BLaER1 treated with 17β-estradiol and CSF1 and Interleukin-3, amounts not matched to agents 10 nM and 100 nM (cell line): ENCODE results near the gene TGFB3.
"Not testable (repeated sequence)": the region's sequence is repeated elsewhere in the genome, so short reads cannot be mapped to it uniquely, and the experiment has no call there.

Source experiments
- H3K27ac ChIP-seq, 11 experiments: shearing (Covaris generic); formaldehyde crosslinking; 2 replicates each; pipeline ENCODE4 v1.8.1; 2022
- H3K27me3 ChIP-seq, 11 experiments: shearing (Covaris generic); formaldehyde crosslinking; 2 replicates each; pipeline ENCODE4 v1.8.1; 2022
- H3K36me3 ChIP-seq, 11 experiments: shearing (Covaris generic); formaldehyde crosslinking; 2 replicates each; pipeline ENCODE4 v1.8.1; 2022
- H3K4me1 ChIP-seq, 10 experiments: shearing (Covaris generic); formaldehyde crosslinking; 2 replicates each; pipeline ENCODE4 v1.8.1; 2022
- H3K4me2 ChIP-seq, 11 experiments: shearing (Covaris generic); formaldehyde crosslinking; 2 replicates each; pipeline ENCODE4 v1.8.1; 2022
- H3K4me3 ChIP-seq, 10 experiments: shearing (Covaris generic); formaldehyde crosslinking; 2 replicates each; pipeline ENCODE4 v1.8.1; 2022
- H3K9ac ChIP-seq, 11 experiments: shearing (Covaris generic); formaldehyde crosslinking; 2 replicates each; pipeline ENCODE4 v1.8.1; 2022
- H3K9me3 ChIP-seq, 11 experiments: shearing (Covaris generic); formaldehyde crosslinking; replicated peaks in 1 of 11; 2 replicates each; pipeline ENCODE4 v1.8.1; 2022
- H4K20me1 ChIP-seq, 11 experiments: shearing (Covaris generic); formaldehyde crosslinking; 2 replicates each; pipeline ENCODE4 v1.8.1; 2022
- Cebpa-rat ChIP-seq, 11 experiments: shearing (Covaris generic); IDR thresholded peaks; 2 replicates each; pipeline ENCODE4 v1.8.1; 2022

Gene TGFB3

DNA sequence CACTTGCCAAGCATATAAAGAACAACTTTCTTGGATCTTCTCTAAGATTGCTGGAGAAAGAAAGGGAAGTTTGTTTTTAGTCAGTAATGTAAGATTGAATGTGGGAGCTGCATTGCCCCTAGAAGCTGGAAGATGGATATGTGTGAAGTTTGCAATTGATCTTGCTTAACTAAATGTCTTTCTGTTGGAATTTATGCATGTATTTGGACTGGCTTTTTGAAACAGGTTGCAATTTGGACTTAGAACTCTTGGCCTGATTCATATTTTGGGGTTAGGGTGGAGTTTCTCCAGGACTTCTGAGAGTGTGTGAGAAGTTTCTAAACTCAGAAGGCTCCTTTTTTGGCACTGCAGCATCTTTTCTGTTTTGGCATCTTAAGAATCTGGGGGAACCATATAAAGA, 30.1 kb upstream of the TGFB3 start:
- Histone ChIP-seq H4K20me1 (no peaks in the 10 kb centered on the region), H3K27ac (no peak overlapping the region), H3K9ac (no peak overlapping the region), H3K27me3 (no peaks in the 10 kb centered on the region), H3K4me1 (peaks cover 0 to 9% (median 0%) of the 10 kb centered on the region in 10 experiments; a peak in 4 of 20 replicates), H3K4me2 (no peak overlapping the region), H3K9me3 (no peaks in the 10 kb centered on the region; a peak in 1 of 22 replicates), H3K36me3 (peaks cover 0 to 84% (median 9%) of the 10 kb centered on the region in 11 experiments; a peak in 10 of 22 replicates), H3K4me3 (no peak overlapping the region)
- no peak for TF ChIP-seq Cebpa-rat (IDR thresholded peaks at IDR 0.05)

DNA sequence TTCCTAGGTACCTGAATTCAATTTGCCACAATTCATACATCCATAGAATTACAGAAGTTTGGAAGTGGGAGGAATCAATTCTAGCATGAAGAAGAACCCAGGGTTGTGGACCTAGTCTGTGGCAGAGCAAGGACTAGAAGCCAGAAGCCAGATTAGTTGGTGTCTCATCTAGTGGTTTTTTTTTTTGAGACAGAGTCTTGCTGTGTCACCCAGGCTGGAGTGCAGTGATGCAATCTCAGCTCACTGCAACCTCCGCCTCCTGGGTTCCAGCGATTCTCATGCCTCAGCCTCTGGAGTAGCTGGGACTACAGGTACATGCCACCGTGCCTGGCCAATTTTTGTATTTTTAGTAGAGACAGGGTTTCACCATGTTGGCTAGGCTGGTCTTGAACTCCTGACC, 27.8 kb upstream of the TGFB3 start:
- H4K20me1 ChIP-seq, H3K9ac ChIP-seq, H3K4me3 ChIP-seq, H3K27me3 ChIP-seq, H3K4me1 ChIP-seq, H3K27ac ChIP-seq, H3K4me2 ChIP-seq: not testable (repeated sequence)
- H3K9me3 ChIP-seq = peaks cover 10 to 17% (median 15%) of the 10 kb centered on the region in 11 experiments
- H3K36me3 ChIP-seq = peaks cover 13 to 95% (median 24%) of the 10 kb centered on the region in 11 experiments; a peak in 18 of 22 replicates

DNA sequence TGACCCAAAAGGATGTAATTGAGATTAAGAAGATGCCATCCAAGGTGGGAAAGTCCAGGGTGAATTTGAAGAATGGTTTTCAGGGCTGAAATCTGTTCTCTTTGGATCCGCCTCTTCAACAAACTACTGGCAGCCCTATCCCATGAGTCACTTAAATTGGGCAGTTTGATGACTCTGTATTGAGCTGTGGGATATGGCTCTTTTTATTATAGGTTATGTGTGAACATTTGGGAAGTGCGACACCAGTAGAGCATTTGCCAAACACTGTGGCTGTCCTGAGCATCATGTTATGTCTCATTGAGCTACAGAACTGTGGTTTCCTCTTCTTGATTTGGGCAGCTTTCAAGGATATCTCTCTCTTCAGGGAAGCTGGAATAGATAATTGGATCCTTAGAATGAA, 26.1 kb upstream of the TGFB3 start:
- H3K27ac ChIP-seq = no peak overlapping the region
- no peaks in the 10 kb centered on the region for H3K4me1 ChIP-seq
- H3K27me3 ChIP-seq = no peaks in the 10 kb centered on the region
- H3K4me2 ChIP-seq = no peak overlapping the region
- no peaks in the 10 kb centered on the region for H4K20me1 ChIP-seq
- H3K4me3 ChIP-seq = no peak overlapping the region
- TF ChIP-seq Cebpa-rat (IDR thresholded peaks at IDR 0.05) = no peak
- H3K9ac ChIP-seq = no peak overlapping the region
- H3K36me3 ChIP-seq = peaks cover 15 to 93% (median 22%) of the 10 kb centered on the region in 11 experiments; a peak in 18 of 22 replicates
- peaks cover 17 to 28% (median 24%) of the 10 kb centered on the region in 11 experiments for H3K9me3 ChIP-seq

DNA sequence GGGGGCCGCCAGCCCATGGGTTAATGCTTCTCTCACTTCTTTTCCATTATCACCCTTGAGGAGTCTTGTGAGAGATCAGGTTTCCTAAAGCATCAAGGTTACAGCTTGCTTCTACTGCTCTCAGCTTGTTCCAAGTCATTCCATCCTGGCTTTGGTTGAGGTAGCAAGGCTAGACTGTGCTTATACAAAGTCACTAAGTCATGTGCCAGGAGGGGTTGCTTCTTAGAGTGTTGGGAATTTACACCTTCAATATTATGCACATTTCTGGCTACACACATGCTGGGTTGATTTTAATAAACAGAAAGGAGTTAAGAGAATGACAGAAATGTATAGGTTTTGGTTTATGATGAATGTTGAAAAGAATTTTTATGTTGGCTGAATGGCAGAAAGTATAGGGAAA, 25.6 kb upstream of the TGFB3 start:
- H3K9ac ChIP-seq = no peak overlapping the region
- H3K27ac ChIP-seq = no peak overlapping the region
- no peak overlapping the region for H3K4me3 ChIP-seq
- no peaks in the 10 kb centered on the region for H4K20me1 ChIP-seq
- H3K4me1 ChIP-seq = no peaks in the 10 kb centered on the region
- no peak for TF ChIP-seq Cebpa-rat (IDR thresholded peaks at IDR 0.05)
- H3K27me3 ChIP-seq = no peaks in the 10 kb centered on the region
- H3K4me2 ChIP-seq = no peak overlapping the region
- H3K9me3 ChIP-seq = peaks cover 17 to 28% (median 24%) of the 10 kb centered on the region in 11 experiments
- peaks cover 17 to 92% (median 22%) of the 10 kb centered on the region in 11 experiments; a peak in 18 of 22 replicates for H3K36me3 ChIP-seq

DNA sequence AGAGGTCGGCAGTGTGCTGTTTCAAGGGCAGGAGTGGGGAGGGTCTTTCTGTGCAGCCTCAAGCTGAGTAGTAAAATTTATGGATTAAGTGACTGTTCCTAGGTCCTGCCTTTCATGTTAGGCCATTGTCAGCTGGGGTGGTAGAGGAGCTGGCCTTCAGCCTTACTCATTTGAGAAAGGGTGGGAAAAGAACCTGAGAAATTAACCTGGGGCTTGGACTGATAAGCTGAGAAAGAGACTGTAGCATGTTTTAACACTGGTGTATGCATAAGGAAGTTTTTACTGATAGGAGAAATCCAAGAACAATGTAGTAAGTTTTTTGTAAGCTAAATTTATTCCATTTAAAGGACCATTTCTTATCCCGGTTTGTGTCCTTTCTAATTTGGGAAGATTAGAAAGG, 24.5 kb upstream of the TGFB3 start:
- H3K4me1 ChIP-seq = no peaks in the 10 kb centered on the region
- no peak overlapping the region for H3K4me2 ChIP-seq
- no peaks in the 10 kb centered on the region for H4K20me1 ChIP-seq
- peaks cover 17 to 94% (median 27%) of the 10 kb centered on the region in 11 experiments; a peak in 18 of 22 replicates for H3K36me3 ChIP-seq
- H3K4me3 ChIP-seq = no peak overlapping the region
- no peaks in the 10 kb centered on the region for H3K27me3 ChIP-seq
- H3K9ac ChIP-seq = no peak overlapping the region
- H3K27ac ChIP-seq = no peak overlapping the region
- peaks cover 17 to 28% (median 24%) of the 10 kb centered on the region in 11 experiments for H3K9me3 ChIP-seq
- TF ChIP-seq Cebpa-rat (IDR thresholded peaks at IDR 0.05) = no peak

DNA sequence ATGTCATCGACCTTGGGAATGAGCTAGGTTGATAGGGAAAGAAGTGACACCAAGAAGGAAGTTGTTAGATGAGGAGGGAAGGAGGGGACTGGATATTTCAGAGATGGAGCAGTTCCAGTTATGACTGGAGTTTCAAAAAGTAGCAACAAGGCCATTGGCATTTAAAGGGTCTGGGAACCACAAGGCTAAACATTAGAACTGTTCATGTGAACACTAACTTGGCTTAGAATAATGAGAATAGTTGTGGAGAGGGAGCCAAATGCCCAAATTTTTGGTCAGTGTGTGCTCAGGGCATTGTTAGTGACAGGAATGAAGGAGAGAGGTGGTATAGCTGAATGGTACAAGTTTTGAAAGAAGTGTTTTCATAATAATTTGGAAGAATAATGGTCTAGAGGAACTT, 20.6 kb upstream of the TGFB3 start:
- Histone ChIP-seq H3K27ac (no peak overlapping the region), H4K20me1 (no peaks in the 10 kb centered on the region), H3K4me1 (no peaks in the 10 kb centered on the region), H3K9me3 (peaks cover 17 to 28% (median 24%) of the 10 kb centered on the region in 11 experiments), H3K36me3 (peaks cover 18 to 92% (median 39%) of the 10 kb centered on the region in 11 experiments; a peak in 18 of 22 replicates), H3K4me3 (no peak overlapping the region), H3K9ac (no peak overlapping the region), H3K4me2 (no peak overlapping the region), H3K27me3 (no peaks in the 10 kb centered on the region)
- no peak for TF ChIP-seq Cebpa-rat (IDR thresholded peaks at IDR 0.05)

DNA sequence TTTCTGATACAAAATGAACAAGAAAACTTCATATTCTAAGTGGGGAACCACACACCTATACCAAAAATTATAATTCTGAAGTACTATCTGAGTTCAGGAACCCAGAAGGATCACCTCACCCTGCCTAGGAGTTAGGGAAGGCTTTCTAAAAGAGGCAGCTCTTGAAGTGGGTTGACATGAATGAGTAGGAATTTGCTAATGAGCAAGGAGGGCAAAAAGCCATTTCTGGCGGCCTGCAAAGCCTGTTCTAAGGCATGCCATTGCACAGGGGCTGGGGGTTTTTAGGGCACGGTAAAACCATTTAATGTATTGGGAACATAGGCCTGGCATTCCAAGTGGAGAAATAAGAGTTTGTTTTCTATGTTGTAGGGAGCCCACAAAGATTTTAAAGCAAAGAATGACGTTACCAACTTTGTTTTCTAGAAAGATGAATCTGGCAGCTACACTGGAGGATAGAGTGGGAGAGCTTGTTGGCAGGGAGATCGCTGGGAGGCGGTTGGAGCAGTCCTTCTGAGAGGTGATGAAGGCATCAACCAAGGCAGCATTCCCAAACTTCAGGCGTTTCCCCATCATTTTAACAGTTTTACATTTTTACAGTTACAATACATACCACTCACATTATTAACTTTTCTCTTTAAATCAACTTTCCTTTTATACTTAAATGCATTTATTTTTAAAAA, 17.9 kb upstream of the TGFB3 start:
- Histone ChIP-seq H3K36me3 (peaks cover 5 to 92% (median 26%) of the 10 kb centered on the region in 11 experiments; a peak in 15 of 22 replicates), H3K4me1 (no peaks in the 10 kb centered on the region), H3K4me2 (no peak overlapping the region), H3K27ac (no peak overlapping the region), H3K27me3 (no peaks in the 10 kb centered on the region), H3K4me3 (no peak overlapping the region), H3K9ac (no peak overlapping the region), H4K20me1 (no peaks in the 10 kb centered on the region), H3K9me3 (peaks cover 6 to 14% (median 9%) of the 10 kb centered on the region in 11 experiments; a peak in 21 of 22 replicates)
- TF ChIP-seq Cebpa-rat (IDR thresholded peaks at IDR 0.05) = no peak

DNA sequence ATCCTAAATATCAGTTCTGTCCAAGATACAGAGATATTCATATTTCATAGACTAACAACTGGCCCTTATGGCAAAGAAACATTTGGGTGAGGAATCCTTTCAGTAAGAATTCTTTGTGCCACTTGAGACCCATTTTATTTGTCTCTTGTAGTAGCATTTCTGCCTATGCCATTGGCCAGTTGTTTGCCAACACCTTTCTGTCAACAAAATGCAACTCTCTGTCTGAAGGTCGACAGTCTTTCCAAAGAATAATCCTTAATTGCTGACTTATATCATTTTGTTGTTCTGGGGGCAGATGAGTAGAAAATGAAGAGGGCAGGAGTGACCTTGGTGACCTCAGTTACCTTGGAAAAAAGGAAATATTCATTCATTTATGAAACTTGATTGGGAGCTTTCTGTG, 14.7 kb upstream of the TGFB3 start:
- Histone ChIP-seq H3K4me2 (no peak overlapping the region), H3K27ac (no peak overlapping the region), H3K36me3 (peaks cover 0 to 82% (median 16%) of the 10 kb centered on the region in 11 experiments; a peak in 14 of 22 replicates), H3K9me3 (no peaks in the 10 kb centered on the region), H3K27me3 (no peaks in the 10 kb centered on the region), H4K20me1 (no peaks in the 10 kb centered on the region), H3K9ac (no peak overlapping the region), H3K4me1 (peaks cover 0 to 22% (median 12%) of the 10 kb centered on the region in 10 experiments; a peak in 13 of 20 replicates), H3K4me3 (no peak overlapping the region)
- no peak for TF ChIP-seq Cebpa-rat (IDR thresholded peaks at IDR 0.05)

DNA sequence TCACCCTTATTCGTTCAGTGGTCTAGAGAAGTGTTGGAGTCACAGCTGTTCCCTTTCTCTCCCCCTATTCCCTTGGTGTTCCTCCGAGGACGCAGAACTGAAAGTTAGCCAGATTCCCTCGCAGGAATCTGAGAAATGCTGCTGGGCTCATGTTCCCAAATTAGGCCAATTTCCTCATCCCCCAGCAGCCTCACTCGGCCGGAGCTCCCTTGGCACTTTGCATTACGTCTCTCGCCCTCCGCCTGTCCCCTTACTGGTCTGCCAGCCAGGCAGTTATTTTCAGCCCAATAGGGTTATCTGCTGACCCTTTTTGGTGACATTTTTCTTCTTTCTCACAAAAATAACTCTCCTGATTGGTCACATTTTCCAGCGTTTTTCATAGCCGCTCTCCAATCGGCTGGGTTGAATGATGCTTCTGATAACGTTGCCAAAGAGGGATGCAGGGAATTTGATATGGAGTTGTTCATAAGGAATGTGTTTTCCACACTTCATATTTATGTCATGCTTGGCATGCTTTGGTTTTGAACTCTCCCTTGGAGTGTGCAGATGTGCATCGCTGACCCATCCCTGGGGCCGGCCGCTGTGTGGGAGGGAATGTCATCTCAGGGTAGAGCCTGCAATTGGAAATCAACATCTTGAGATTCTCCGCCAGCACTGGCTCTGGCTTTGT, 13.7 kb upstream of the TGFB3 start:
- H3K27me3 ChIP-seq = no peaks in the 10 kb centered on the region
- H3K4me2 ChIP-seq = no peak overlapping the region
- no peak overlapping the region for H3K4me3 ChIP-seq
- no peak overlapping the region for H3K27ac ChIP-seq
- H3K36me3 ChIP-seq = peaks cover 0 to 76% (median 7%) of the 10 kb centered on the region in 11 experiments; a peak in 15 of 22 replicates
- H3K4me1 ChIP-seq = peaks cover 0 to 24% (median 12%) of the 10 kb centered on the region in 10 experiments; a peak in 13 of 20 replicates
- H4K20me1 ChIP-seq = no peaks in the 10 kb centered on the region
- H3K9me3 ChIP-seq = no peaks in the 10 kb centered on the region
- TF ChIP-seq Cebpa-rat (IDR thresholded peaks at IDR 0.05) = no peak
- no peak overlapping the region for H3K9ac ChIP-seq
